Spleen (tissue), 11 donors: ENCODE results near the gene LRCH1. TPM values are rescaled to one million over a fixed set of nuclear protein-coding genes. Genes with fewer than 3 reads are reported as not detected.

Experiments used
- DNase-seq: peaks from one replicate; pipeline ENCODE4 v3.0.0-alpha.2; 2020
- H3K27ac ChIP-seq, 8 donors: fragments of 200-600 bp; sonication (generic) in 7 of 8; 1 replicate in 4 of 8; 2 replicates in 4 of 8; pipeline versions ENCODE4 v1.5.0 to v1.8.0; 2016 to 2021; ENCODE audit warnings: inconsistent platforms in 4 of 8, mild to moderate bottlenecking in 4 of 8, moderate library complexity in 1 of 8
- H3K27me3 ChIP-seq, 7 donors: fragments of 200-600 bp; sonication (generic) in 6 of 7; replicated peaks in 1 of 7; 1 replicate in 4 of 7; 2 replicates in 3 of 7; pipeline versions ENCODE4 v1.5.0 to v1.8.0; 2016 to 2021; ENCODE audit warnings: inconsistent platforms in 3 of 7, mild to moderate bottlenecking in 1 of 7
- H3K36me3 ChIP-seq, 6 donors: fragments of 200-600 bp; sonication (generic) in 5 of 6; 1 replicate in 4 of 6; 2 replicates in 2 of 6; pipeline versions ENCODE4 v1.5.0 to v1.8.0; 2016 to 2021; ENCODE audit warnings: inconsistent platforms in 2 of 6
- H3K4me1 ChIP-seq, 6 donors: fragments of 200-600 bp; sonication (generic) in 5 of 6; 1 replicate in 3 of 6; 2 replicates in 3 of 6; pipeline versions ENCODE4 v1.5.0 to v1.8.0; 2016 to 2021; ENCODE audit warnings: inconsistent platforms in 3 of 6
- H3K4me3 ChIP-seq, 8 donors: fragments of 200-600 bp; sonication (generic) in 7 of 8; 1 replicate in 4 of 8; 2 replicates in 4 of 8; pipeline versions ENCODE4 v1.5.0 to v1.8.0; 2016 to 2021; ENCODE audit warnings: inconsistent platforms in 4 of 8, mild to moderate bottlenecking in 4 of 8, moderate library complexity in 2 of 8
- H3K9me3 ChIP-seq, 8 donors: fragments of 200-600 bp; sonication (generic) in 7 of 8; 1 replicate in 4 of 8; 2 replicates in 4 of 8; pipeline versions ENCODE4 v1.5.0 to v1.8.0; 2016 to 2021; ENCODE audit warnings: inconsistent platforms in 4 of 8
- POLR2A ChIP-seq, 3 donors: fragments of 450-650 bp; IDR thresholded peaks; one replicate each; pipeline ENCODE4 v1.5.1; 2017; ENCODE audit warnings: antibody characterized with exemption in 3 of 3, mild to moderate bottlenecking in 1 of 3
- POLR2AphosphoS5 ChIP-seq, 3 donors: sonication (generic); formaldehyde crosslinking; IDR thresholded peaks; one replicate each; pipeline ENCODE4 v1.5.1; 2017; ENCODE audit warnings: antibody characterized with exemption in 3 of 3
- WGBS, 5 donors: extraction: QIAGEN DNeasy Blood & Tissue Kit in 3 of 5; methylation state at CpG; one replicate each; pipeline versions ENCODE4 v1.1.5 to v1.1.7; 2013 to 2018; 5-methylcytosine and 5-hydroxymethylcytosine counted together
- intact Hi-C: fragments of 100-400 bp; cut with DNase I; formaldehyde crosslinking; loops from one replicate; pipeline ENCODE4 v1.15.0; 2023; ENCODE audit warnings: low total_unique reads
- polyA plus RNA-seq, 3 donors: library from polyadenylated mRNA; stranded (reverse); fragments of 200-250 nt; gene quantifications; one replicate each; pipeline ENCODE4 v1.2.1, GENCODE V29; 2013
- small RNA-seq, 4 donors: library from RNA; depleted of rRNA; stranded (forward); fragments of <200 nt; gene quantifications; one replicate each; pipeline ENCODE3, GENCODE V24; 2016
- total RNA-seq, 7 donors: library from RNA; depleted of rRNA in 3 of 7; stranded (reverse); fragments of >200 nt in 3 of 7; fragmentation: NEBNext Ultra II Directional in 4 of 7; extraction: Animal tissue kit (Norgen Biotek cat#: 25700) in 4 of 7; gene quantifications; one replicate each; pipeline versions ENCODE4 v1.1.0 to v1.2.1, GENCODE V29; 2016 to 2021
- TF ChIP-seq, protein P1 (sequence below), 11 experiments: fragments of 200-600 bp in 7 of 11; fragments of 450-650 bp in 4 of 11; sonication (generic) in 4 of 11; IDR thresholded peaks in 8 of 11; conservative IDR thresholded peaks in 3 of 11; 1 replicate in 7 of 11; 2 replicates in 4 of 11; pipeline versions ENCODE4 v1.4.0 to v1.8.0; 2016 to 2021; ENCODE audit warnings: antibody characterized with exemption in 11 of 11, inconsistent platforms in 4 of 11, mild to moderate bottlenecking in 1 of 11
- donor health status: healthy with polysubstance abuse.
- donor health status: DM: no; HTN: no; CAD: no; lungs with moderate emphysema.
- donor health status: DM: no; HTN: no; CAD: no.
- donor health status: Bipolar disorder and iron deficiency.
- donor health status: healthy.
- donor health status: DM: no; HTN: no; CAD: no.
- donor health status: DM: yes; HTN: yes; CAD: no.

LRCH1 gene
- total and polyA plus RNA-seq, 10 donors = 7.4 to 41.6 (median 34.6) TPM

DNA sequence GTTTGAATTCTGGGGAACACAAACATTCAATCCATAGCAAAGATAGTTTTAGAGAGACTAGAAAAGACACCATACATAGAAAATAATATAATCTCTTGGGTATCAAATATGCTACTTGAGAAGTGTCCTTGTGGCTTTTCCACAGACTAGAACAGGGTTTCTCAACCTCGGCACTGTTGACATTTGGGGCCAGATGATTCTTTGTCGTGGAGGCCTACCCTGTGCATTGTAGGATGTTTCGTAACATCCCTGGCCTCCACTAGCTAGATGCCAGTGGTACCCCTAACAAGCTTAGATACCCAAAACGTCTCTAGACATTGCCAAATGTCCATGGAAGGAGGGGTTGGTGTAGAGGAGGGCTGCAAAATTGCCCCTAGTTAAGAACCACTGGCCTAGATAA is 246.2 kb downstream of the LRCH1 start:
- no peak overlapping the region for H3K27ac ChIP-seq
- H3K36me3 ChIP-seq = no peaks in the 10 kb centered on the region
- H3K9me3 ChIP-seq = no peaks in the 10 kb centered on the region
- 45 to 85% (median 67%) methylated on average over 4 of the region's 4 CpGs for WGBS, 5 donors
- no peaks in the 10 kb centered on the region for H3K27me3 ChIP-seq
- no peak for TF ChIP-seq POLR2A (IDR thresholded peaks at IDR 0.05)
- TF ChIP-seq, protein P1, sequence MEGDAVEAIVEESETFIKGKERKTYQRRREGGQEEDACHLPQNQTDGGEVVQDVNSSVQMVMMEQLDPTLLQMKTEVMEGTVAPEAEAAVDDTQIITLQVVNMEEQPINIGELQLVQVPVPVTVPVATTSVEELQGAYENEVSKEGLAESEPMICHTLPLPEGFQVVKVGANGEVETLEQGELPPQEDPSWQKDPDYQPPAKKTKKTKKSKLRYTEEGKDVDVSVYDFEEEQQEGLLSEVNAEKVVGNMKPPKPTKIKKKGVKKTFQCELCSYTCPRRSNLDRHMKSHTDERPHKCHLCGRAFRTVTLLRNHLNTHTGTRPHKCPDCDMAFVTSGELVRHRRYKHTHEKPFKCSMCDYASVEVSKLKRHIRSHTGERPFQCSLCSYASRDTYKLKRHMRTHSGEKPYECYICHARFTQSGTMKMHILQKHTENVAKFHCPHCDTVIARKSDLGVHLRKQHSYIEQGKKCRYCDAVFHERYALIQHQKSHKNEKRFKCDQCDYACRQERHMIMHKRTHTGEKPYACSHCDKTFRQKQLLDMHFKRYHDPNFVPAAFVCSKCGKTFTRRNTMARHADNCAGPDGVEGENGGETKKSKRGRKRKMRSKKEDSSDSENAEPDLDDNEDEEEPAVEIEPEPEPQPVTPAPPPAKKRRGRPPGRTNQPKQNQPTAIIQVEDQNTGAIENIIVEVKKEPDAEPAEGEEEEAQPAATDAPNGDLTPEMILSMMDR (IDR thresholded peaks at IDR 0.05 in 8 of 11, conservative IDR thresholded peaks at IDR 0.05 in 3 of 11) = no peak
- no peak for TF ChIP-seq POLR2AphosphoS5 (IDR thresholded peaks at IDR 0.05)
- H3K4me3 ChIP-seq = no peak overlapping the region
- H3K4me1 ChIP-seq = peaks cover 0 to 32% (median 24%) of the 10 kb centered on the region in 6 donors
- intact Hi-C loops = no loop called here
- DNase-seq = no peak

DNA sequence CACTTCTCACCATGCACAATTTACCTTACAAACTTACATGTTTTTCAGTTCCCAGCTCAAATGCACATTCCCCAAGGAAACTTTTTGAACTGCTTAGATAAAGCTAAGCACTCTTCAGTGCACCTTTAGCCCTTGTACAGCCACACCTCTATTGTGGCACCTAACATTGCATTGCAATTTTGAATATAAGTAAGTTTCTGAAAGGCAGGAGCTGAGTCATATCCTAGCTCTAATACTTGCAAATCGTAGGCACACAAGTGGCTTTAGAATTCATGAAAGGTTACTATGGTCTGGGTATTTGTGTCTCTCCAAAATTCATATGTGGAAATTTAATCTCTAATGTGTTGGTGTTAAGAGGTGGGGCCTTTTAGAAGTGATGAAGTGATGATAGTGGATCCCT is 248.9 kb downstream of the LRCH1 start:
- Histone ChIP-seq H3K9me3 (no peaks in the 10 kb centered on the region), H3K27ac (no peak overlapping the region), H3K27me3 (no peaks in the 10 kb centered on the region), H3K36me3 (no peaks in the 10 kb centered on the region), H3K4me1 (peaks cover 0 to 9% (median 7%) of the 10 kb centered on the region in 6 donors), H3K4me3 (no peak overlapping the region)
- TF ChIP-seq, protein P1 (IDR thresholded peaks at IDR 0.05 in 8 of 11, conservative IDR thresholded peaks at IDR 0.05 in 3 of 11) = no peak
- TF ChIP-seq POLR2AphosphoS5 (IDR thresholded peaks at IDR 0.05) (no peak), POLR2A (IDR thresholded peaks at IDR 0.05) (no peak)
- intact Hi-C loops = no loop called here
- no peak for DNase-seq
- 45 to 69% (median 58%) methylated on average over 1 of the region's 1 CpG for WGBS, 5 donors

Small RNA genes within 50 kb of the gene (small RNA-seq; reads per million reads assigned to genes)
- 0 reads per million in 4 donors for gene AL359880.1

Other genes starting within 250 kb of the LRCH1 start
- gene RUBCNL, start 165.9 kb upstream of the LRCH1 start, total RNA-seq = 10 to 100 TPM; 40.0 to 77.2 (median 51.7) TPM
- gene RUBCNL, start 165.9 kb upstream of the LRCH1 start, polyA plus RNA-seq = 10 to 100 TPM; 28.9 to 47.9 (median 32.3) TPM
- gene ESD, start 244.0 kb downstream of the LRCH1 start, total RNA-seq = 10 to 100 TPM; 52.3 to 85.5 (median 61.5) TPM
- 10 to 100 TPM; 64.7 to 78.0 (median 65.0) TPM for gene ESD, start 244.0 kb downstream of the LRCH1 start, polyA plus RNA-seq